HG03135 (cell line): ENCODE results near the gene NFXL1.
A peak's percentile ranks its signal among the peaks of the same experiment; 100 is the strongest.

Experiments
- ATAC-seq: cut with Tn5 transposase; IDR thresholded peaks from one replicate; pipeline ENCODE4 v1.9.1; 2021; ENCODE audit warnings: mild to moderate bottlenecking, moderate library complexity; ENCODE audit not compliant: unreplicated experiment

Gene NFXL1

DNA sequence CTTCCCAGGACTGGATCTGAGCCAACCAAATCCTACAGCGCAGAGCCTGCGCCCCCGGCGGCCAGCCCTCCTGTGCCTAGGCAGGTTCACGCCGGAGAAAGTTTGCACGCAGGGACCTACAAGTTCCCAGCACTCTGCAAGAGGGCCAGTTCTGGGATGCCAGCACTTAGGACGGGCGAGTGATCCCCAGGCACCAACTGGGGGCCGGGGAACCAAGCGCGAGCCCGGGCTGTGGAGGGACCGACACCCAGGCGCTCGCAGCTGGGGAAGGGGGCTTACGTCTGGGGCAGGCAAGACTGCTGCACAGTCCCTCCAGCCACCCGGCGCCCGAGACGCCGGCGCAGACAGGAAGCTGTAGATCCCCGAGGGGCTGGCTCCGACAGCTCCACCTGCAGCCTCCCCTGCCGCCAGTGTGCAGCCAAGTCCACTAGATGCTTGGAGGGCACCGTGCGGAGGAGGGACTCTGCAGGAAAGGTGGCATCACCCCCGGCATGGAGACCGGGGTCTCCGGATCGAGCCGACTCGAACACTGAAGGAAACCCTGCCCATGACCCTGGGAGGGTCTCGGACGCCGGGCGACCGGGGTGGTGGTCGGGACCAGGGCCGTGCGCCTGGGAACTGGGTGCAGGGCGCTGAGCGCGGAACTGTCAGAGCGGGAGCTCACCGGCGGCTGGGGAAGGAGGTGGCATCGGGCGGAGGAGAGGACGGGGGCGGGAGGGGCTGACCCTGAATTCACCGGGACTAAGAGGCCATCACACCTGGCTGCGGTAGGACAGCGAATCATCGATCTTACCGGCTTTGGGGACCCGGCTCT lies 77.1 kb downstream of the NFXL1 start:
- peak; percentile 71 for ATAC-seq

DNA sequence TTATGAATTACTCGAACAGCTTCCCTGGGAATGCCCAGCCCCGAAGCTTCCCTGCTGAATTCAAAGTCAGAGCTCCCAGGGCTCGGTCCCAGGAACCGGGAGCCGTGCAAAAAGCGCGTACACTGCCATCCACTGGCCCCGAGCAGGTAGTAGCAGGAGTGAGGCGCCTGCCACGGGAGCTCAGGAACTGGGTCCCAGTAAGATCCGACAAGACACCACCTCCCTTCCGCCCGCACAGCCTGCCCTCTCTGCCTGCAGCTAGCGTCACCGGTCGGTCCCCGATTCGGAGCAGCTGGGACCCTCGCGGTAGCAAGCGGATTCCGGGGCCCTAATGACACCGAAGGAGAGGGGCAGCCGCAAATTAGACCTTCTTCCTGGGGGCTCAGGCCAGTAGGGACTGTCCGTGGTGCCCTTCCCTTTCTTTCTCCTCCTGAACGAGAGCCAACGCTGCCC lies 77.7 kb downstream of the NFXL1 start:
- peak; percentile 79 for ATAC-seq

DNA sequence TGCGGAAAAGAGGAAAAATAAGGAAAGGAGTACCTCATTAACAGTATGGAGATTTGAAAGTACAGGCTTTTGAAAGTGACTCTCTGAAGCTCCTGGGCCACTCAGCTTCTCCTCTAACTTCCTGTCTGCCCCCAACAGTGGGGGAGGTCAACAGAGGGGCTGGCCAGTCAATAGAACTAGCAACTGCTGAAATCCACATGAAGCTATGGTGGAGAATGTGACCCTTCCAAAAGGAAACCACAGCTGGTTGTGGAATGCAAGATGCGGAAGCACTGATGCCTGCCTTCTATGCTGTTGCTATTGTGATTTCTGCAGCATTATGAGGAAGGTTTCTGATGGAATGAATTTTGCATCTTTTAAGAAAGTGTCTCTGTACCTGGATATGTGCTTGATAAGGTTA lies 78.9 kb downstream of the NFXL1 start:
- ATAC-seq = no peak

DNA sequence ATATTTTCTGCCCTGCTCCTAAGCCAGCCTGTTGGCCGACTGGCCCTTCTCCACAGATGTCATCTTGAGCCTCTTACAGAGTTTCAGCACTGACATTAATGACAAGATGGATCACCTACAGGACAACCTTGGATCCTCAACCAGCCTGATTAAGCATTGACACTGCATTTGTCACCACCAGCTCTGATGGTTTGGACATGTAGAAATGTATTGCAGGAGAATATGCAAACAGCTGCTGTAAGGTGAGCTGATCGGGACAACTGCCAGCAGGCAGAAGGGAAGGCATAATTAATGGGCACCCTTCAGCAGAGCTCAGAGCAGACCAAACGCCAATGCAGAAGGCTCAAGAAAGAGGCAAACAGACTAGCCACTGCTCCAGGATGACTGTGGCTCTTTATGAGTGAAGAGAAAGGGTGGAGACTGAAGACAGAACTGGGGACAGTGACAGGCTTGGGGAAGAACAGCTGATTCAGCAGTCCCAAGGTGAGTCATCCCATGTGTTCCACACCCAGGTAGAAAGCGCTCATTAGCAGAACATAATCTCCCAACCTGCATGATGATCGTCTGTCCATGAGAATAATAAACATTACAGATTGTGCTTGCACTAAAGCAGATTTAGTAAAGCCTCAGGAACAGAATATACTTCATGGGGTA lies 83.2 kb downstream of the NFXL1 start:
- ATAC-seq = no peak

DNA sequence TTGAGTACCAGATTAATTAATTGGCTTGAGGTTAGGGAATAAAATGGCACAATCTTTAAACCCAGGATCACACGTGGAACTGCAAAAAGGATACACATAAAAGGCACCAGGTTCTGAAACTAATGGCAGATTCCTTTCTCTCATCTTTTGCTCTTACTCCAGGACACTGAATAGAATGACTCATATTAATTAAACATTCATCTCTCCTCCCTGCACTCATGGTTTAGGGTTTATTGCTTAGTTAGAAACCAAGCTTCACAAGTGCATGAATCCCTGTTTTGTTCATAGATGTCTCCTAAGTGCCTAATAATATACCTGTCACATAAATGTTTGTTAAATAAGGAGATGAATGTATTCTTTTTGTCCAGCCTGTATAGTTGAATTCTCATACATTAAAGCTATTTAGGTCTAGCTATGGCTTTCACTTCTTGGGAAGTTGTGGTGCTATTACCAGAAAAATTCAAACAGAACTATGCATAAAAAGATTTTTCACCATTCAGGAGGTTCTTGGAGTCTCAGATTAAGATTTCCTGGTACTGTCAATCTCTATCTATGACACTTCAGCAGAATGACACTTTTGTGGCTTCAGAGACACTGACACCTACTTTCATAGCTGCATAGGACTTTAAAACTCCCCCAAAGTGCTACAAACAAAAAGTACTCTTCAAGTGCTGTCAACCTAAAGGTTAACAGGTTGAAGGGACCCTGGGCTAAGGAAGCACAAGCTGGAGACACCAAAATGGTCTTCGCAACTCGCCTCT lies 83.9 kb downstream of the NFXL1 start:
- ATAC-seq = no peak

DNA sequence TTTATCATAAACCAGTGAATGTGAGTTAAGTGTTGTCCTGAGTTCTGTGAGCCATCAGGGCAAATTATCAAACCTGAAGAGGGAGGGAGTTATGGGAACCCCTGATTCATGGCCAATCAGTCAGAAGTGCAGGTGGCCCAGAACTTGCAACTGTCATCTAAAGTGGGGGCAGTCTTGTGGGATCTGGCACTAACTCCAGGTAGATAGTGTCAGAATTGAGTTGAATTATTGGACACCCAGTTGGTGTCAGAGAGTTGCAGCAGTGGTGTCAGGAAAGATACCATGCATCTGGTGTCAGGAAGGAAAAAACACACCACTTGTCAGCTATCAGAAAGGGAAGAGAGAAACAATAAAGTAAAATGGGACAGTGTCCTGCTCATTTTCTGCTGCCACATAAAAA lies 84.9 kb downstream of the NFXL1 start:
- no peak for ATAC-seq

DNA sequence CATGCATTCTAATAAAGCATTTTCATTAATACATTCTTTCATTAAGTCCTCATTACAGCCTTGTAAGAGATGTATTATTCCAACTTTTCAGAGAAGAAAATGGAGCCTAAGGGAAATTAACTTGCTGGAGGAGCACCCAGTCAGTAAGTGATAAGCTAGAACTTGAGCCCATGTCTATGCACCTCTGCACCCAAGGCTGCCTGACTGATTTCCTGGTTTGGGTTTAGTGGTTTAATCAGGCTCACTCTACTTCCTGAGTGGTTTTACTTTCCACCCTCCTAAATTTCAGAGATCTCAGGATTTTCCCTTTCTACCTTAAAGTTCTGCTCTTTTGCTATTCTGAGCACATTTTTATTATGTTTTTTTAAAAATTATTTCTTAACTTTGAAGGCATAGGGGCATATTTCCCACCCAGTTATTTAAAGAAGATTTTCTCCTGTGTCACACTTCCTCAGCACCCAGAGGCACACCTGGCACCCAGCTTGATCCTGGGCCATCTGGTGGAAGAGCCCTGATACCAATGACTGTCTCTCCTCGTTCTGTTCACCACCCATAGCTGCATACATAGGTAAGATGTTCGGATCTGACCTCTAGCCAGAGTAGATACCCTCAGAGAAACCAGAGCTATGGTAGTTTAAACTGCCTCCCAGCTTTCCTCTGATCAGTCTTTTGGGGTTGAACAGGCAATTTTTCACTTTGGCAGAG lies 86.9 kb downstream of the NFXL1 start:
- no peak for ATAC-seq

DNA sequence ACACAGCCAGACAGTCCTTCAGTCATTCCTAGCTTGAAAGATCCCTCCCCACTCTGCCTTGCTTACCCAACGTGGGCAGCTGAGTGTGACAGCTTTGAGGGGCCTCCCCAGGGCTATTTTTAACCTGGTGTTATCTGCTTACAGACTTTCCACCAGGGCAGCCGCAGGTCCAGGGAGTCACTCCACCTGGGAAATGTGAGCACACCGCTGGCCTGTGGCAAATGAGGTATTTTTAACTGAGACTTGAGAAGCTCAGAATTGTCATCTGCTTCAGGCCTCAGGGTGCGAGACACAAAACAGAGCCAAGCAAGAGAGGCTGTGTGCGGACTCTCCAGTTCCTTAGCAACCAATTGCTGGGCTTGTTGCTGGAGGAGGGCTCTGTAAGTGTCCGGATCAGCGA lies 89.5 kb downstream of the NFXL1 start:
- ATAC-seq = no peak

DNA sequence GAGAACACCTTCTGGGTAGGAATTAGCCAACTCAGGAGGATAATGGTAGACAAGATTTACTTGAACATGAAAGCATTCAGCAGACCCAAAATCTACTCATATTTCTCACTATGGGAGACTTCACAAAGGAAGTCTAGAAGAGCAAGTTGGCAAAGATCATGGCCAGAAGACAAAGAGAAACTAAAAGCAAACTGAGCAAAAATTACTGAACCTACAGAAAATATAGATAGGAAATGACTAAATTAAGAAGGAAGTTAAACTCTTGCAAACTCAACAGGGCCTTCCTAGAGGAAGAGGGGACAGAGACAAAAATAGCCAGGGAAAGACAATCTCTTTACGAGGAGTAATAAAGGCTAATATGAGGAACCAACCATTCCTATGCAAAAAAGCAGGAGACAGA lies 95.2 kb downstream of the NFXL1 start:
- ATAC-seq = no peak

DNA sequence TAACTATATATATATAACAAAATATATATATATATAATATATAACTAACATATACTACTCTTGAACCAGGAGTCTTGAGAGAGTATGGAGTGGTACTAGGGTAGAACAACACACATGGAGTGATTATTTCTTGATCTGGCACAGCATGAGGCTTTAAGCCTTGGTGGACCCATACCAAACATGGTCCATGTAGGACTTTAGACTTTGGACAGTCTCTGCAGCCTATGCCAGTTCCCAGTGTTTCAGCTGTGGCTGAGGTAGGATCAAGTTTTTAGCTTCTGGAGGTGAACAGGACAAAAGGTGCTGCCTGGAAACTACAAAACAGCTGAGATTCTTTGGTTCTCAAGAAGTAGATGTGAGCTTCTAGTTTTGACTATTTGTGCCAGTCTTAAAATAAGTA lies 97.1 kb downstream of the NFXL1 start:
- no peak for ATAC-seq

DNA sequence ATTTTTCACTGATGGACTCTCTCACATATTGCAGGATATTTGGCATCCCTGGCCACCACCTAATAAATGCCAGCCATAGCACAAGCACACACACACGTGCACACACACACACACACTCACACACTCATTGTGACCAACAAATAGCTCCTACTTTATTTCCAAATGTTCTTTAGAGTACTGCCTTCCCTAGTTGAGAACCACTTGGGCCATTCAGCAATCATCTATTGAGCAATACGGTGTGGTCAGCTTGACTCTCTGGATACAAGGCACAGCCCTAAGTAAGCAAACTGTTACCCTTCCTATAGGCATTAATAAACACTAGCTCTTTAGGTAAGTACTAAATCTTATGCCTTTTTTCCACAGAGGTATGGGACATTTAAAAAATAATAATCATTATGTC lies 97.6 kb downstream of the NFXL1 start:
- no peak for ATAC-seq

DNA sequence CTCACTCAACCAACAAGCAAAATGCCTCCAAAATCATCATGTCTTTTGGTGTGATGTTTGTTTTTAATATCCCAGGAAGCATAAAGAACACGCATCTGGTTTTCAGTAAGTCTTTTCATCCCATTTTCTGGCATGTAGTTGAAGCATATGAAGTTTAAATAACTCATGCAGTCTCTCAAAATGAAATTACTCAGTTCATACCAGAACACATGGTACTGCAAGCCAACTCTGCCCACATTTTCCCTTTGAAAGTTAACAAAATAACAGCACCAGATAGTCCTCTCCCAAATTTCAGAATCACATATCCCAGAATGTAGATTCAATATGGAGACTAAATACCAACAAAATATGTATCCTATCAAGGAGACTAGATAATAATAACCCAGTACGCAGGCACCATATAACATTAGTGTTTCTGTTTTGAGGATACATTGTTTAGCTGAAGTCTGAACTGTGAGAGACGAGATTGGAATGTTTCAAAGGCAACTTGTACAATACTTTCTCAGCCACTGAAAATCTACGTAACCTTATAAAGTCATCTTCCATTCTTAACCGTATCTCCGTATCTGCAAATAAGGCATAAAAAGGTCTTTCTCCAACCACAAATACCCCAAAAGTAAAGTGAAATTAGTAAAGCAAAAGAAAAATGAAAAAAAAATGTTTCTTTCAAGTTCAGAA lies 99.6 kb downstream of the NFXL1 start:
- no peak for ATAC-seq

DNA sequence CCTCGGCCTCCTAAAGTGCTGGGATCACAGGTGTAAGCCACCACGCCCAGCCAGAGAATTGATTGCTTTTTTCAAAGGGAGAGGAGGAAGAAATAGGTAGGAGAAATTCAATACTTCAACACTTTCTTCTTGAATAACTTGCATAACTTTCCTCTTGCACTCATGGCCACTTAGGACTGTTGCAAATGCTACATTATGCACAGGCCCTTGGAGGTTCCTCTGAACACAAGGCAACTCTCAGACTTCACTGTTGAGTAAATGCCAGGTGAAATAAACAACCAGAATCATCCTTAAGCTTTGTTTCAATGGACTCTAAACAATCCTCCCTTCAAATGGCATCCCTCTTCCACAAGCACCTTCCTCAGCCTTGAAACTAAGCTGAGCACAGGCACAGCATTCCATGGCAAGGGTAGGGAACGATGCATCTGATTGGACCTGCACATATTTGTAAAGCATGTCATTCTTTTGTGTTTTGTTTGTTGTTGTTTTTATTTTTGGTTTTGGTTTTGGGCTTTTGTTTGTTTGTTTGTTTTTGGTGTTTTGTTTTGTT lies 104.7 kb downstream of the NFXL1 start:
- no peak for ATAC-seq

DNA sequence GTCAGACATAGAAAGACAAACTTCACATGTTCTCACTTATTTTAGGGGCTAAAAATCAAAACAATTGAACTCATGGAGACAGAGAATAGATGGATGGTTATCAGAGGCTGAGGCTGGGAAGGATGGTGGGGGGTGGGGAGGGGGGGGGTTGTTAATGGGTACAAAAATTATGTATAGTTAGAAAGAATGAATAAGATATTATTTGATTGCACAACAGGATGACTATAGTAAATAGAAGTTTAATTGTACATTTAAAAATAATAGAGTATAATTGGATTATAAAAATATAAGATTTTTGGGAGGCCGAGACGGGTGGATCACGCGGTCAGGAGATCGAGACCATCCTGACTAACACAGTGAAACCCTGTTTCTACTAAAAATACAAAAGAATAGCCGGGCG lies 109.8 kb downstream of the NFXL1 start:
- no peak for ATAC-seq

DNA sequence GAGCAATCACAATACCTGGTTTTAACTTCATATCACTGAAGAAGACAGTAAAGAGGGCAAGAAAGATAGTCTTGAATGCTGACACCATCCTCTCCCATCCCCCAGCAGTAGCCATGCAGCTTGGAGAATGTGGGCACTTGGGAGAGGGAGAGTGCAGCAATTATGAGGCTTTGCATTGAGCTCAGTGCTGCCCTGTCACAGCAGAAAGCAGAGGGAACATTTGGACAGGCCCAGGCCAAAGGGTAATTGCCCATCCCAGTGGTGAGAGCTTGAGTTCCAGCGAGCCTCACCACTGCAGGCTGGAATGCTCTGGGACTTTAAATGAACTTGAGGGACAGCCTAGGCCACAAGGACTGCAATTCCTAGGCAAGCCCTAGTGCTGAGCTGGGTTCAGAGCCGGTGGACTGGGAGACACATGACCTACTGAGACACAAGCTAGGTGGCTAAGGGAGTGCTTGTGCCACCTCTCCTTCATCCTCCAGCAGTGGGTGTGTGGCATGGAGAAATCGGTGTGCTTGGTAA lies 112.8 kb downstream of the NFXL1 start:
- no peak for ATAC-seq

DNA sequence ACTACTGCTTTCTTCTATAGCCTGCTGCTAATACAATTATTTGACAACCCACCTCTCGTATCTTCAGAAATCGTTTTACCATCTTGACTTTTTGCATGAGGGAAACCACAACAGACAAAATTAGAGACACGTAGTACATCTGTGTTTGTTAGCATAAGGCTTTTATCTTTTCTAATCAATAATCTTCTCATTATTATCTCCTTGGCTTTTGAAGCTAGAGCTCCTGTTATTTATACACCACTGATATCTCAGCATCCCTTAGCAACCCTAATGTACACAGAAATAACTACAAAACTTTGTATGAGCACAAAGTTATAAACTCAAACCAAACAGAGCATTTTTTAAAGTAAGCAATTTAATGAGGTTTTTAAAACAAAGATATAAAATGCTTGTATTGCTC lies 116.2 kb downstream of the NFXL1 start:
- no peak for ATAC-seq
